ENCODE results near the gene DUXB. TPM values are rescaled to one million over a fixed set of nuclear protein-coding genes. Genes with fewer than 3 reads are reported as not detected.

Gene DUXB
- total and polyA plus RNA-seq, 2 of the 13 experiments (the other 11 are each of a cell fraction or from before 2014, with no cell fraction given): not detected

- TF ChIP-seq ZUFSP (CRISPR knock-in tag; IDR thresholded peaks at IDR 0.05; ENCODE audit: borderline replicate concordance): no peak
- peak; percentile 87 for TF ChIP-seq FOSL2 (CRISPR knock-in tag; IDR thresholded peaks at IDR 0.05)
- TF ChIP-seq ZNF17 (CRISPR knock-in tag; IDR thresholded peaks at IDR 0.05): no peak
- TF ChIP-seq NFAT5 (CRISPR knock-in tag; IDR thresholded peaks at IDR 0.05): no peak
- TF ChIP-seq FOXK2 (IDR thresholded peaks at IDR 0.05): no peak
- no peak for TF ChIP-seq CREB3 (CRISPR knock-in tag; IDR thresholded peaks at IDR 0.05)
- TF ChIP-seq JUNB (CRISPR knock-in tag; IDR thresholded peaks at IDR 0.05; ENCODE audit: borderline replicate concordance): no peak
- TF ChIP-seq RCOR2 (CRISPR knock-in tag; IDR thresholded peaks at IDR 0.05): no peak
- no peak for TF ChIP-seq NFATC3 (CRISPR knock-in tag; IDR thresholded peaks at IDR 0.05)
- TF ChIP-seq E2F1 (CRISPR knock-in tag; IDR thresholded peaks at IDR 0.05): no peak
- TF ChIP-seq ARNT (IDR thresholded peaks at IDR 0.05): no peak
- TF ChIP-seq ZNF564 (CRISPR knock-in tag; IDR thresholded peaks at IDR 0.05): no peak
- no peak for TF ChIP-seq KDM3A (CRISPR knock-in tag; IDR thresholded peaks at IDR 0.05; ENCODE audit: low read depth)
- no peak for TF ChIP-seq ZEB1 (IDR thresholded peaks at IDR 0.05; ENCODE audit: insufficient replicate concordance, low read depth)
- TF ChIP-seq SNRNP70 (IDR thresholded peaks at IDR 0.05; ENCODE audit: low read depth, low read length): no peak
- 0 out of 2 replicates have a peak, but pooled peaks have one; percentile 18 for TF ChIP-seq KAT8 (CRISPR knock-in tag; IDR thresholded peaks at IDR 0.05)
- TF ChIP-seq IRF1 (CRISPR knock-in tag; IDR thresholded peaks at IDR 0.05; ENCODE audit: low read depth): no peak
- no peak for TF ChIP-seq ZNF580 (CRISPR knock-in tag; IDR thresholded peaks at IDR 0.05; ENCODE audit: borderline replicate concordance, low read depth)
- TF ChIP-seq CCAR2 (optimal IDR thresholded peaks at IDR 0.05; ENCODE audit: low read depth, low read length): no peak
- no peak for TF ChIP-seq ZNF343 (CRISPR knock-in tag; IDR thresholded peaks at IDR 0.05)
- TF ChIP-seq FOXJ3 (CRISPR knock-in tag; IDR thresholded peaks at IDR 0.05; ENCODE audit: borderline replicate concordance): no peak
- TF ChIP-seq ZBTB42 (CRISPR knock-in tag; IDR thresholded peaks at IDR 0.05): no peak
Observed at GRCh38 chr16:75727221-75727620, 26.0 kb upstream of the DUXB start (continued).
